ENCODE data around the gene WDR41.
"Not testable (repeated sequence)": the region's sequence is repeated elsewhere in the genome, so short reads cannot be mapped to it uniquely, and the experiment has no call there.

WDR41 gene, protein sequence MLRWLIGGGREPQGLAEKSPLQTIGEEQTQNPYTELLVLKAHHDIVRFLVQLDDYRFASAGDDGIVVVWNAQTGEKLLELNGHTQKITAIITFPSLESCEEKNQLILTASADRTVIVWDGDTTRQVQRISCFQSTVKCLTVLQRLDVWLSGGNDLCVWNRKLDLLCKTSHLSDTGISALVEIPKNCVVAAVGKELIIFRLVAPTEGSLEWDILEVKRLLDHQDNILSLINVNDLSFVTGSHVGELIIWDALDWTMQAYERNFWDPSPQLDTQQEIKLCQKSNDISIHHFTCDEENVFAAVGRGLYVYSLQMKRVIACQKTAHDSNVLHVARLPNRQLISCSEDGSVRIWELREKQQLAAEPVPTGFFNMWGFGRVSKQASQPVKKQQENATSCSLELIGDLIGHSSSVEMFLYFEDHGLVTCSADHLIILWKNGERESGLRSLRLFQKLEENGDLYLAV

DNA sequence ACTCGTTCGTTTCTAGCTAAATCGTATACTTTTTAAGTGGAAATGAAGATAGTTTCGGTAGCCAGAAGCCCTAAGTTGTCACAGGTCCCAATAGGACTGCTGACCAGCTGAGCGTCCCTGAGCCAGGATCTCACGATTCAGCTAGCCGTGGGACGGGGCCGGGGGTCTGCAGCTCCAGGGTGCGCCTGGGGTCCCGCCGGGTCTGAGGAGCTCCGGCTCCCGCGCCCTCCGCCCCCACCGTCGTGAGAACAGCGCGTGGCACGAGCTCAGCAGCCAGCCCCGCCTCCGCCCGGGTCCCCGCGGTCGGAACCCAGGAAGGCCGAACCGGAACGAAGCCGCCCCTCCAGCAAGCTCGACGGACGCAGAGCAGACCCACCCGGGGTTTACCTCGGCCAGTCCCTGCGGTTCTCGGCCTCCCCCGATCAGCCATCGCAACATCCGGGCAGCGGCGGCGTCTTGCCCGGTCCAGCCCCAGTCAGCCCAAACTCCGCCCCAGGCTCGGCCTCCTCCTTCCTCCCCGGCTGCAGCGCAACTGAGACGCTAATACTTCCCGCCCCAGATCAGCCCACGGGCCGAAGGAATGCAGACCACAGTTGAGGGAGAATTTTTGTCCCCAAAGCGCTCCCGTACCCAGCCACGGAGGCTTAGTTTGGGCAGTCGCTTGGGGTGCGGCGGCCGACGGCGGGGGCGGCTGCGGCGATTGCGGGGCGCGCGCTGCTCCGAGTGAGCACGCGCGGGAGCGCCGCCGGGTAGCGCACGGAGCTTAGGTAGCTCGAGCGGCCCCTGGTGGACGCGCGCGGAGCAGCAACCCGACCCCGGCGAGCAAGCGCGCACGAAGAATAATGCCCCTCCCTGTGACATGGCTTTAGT is at the start of gene WDR41:
WDR41 (minus strand) TSS at position 534 of the 870 bp plus-strand sequence; CDS start at position 438, 96 bp downstream.
- DNase-seq: peak; percentile 89

DNA sequence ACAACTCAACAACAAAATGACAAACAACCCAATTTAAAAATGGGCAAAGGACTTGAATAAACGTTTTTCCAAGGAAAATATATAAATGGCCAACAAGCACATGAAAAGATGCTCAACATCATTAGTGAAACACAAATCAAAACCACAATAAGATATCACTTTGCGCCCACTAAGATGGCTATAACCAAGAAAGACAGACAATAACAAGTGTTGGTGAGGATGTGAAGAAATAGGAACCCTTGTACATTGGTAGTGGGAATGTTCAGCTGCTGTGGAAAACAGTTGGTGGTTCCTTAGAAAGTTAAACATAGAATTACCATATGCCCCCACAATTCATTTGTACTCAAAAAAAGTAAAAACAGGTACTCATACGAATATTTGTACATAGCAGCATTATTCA is 39.2 kb upstream of the WDR41 start:
- DNase-seq: no peak

DNA sequence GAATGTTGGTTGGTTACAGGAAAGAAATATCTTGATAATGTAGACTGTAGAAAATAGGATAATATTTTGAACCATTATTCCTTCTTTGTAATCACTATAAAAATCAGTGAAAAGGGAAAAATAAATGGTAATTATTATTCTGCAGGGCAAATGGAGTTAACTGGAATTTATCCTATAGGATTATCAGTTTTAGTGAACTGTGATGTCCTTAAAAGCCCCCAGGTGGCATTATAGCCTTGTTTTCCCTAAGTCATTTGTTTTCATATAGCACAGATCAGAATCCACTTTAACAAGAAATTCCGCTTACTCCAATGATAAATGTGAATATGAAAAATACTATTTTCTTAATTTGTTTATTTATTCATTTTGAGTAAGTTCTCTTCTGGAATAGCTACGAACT is 26.2 kb upstream of the WDR41 start:
- no peak for DNase-seq

DNA sequence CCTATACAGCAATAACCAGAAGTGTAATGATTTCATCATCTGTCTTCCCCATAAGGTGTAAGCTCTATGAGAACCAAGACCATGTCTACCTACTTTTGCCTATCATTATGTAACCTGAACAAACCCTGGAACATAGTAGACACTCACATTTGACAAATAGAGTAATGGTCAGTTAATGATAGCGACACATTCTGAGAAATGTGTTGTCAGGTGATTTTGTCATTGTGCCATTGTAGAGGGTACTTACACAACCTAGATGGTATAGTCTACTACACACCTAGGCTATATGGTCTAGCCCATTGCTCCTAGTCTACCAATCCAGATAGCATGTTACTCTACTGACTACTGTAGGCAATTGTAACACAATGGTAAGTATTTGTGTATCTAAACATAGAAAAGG is 22.3 kb upstream of the WDR41 start:
- DNase-seq: no peak

DNA sequence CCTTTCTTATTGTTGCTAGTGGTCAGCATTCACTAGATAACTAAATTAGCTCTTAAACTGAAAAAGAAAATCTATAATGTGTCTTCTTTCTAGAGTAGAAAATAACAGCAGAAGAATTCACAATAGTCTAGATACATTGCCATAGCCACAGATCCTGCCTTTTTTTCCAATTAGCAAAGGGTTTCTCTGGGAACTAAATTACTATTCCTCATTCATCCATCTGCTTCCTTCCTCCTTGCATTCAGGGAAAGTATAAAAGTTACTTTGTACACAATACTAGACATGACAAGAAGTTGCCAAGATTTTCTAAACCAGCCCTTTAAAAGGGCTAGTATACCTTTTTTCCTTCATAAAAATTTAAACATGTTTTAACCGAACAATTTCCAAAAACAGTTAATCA is 21.2 kb upstream of the WDR41 start:
- DNase-seq: no peak

DNA sequence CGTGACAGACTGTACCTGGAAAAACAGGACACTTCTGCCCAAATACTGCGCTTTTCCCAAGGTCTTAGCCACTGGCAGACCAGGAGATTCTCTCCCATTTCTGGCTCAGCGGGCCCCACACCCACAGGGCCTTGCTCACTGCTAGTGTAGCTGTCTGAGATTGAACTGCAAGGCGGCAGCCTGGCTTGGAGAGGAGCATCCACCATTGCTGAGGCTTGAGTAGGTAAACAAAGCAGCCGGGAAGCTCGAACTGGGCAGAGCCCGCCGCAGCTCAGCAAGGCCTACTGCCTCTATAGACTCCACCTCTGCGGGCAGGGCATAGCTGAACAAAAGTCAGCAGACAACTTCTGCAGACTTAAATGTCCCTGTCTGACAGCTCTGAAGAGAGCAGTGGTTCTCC is 9.0 kb upstream of the WDR41 start:
- not testable (repeated sequence) for DNase-seq

DNA sequence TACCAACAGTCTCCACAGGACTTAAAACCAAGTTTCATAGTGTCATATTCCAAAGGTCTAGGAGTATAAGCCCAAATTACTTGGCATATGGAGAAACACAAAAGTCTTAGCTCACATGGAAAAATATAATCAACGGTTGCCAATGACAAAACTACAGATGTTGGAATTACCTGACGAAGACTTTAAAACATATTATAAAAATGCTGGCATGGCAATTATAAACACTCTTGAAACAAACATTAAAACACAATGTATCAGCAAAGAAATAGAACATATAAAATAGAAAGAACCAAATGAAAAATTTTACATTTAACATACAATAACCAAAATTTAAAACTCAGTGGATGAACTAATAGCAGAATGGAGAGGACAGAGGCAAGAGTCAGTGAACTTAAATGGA is 7.9 kb upstream of the WDR41 start:
- no peak for DNase-seq

DNA sequence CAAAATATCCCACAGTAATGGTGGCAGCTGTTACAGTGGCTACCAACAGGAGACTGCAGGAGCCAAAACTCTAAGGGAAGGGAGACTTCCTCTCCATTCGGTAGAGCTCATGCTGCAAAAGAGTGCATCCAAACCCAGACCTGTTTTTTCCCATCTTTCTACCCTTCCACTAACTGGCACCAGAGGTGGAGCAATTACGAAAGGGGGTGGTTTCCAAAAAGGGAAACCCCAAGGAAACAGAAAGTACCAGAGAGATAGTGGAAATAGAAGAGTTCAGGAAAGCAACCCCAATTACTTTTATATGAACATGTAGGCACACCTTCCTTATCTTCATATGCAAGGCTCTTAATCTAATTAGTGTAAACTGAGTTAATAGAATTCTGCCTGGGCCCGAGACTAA is 7.3 kb upstream of the WDR41 start:
- DNase-seq: no peak

DNA sequence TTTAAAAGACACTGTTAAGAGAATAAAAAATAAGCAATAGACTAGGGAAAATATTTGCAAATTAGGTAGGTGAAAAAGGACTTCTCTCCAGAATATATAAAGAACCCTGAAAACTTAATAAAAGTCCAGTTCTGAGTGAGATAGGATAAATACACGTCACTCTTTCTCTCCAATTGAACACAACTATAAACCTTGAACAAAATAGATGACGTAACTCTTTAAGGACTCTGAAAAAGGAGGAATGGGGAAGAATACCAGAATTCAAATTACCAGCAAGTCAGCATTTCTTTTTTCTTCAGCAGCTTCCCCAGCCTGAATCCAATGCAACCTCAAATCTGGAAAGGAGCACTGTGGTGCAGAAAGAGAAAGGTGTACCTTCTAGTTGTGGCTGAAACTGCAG is 6.8 kb upstream of the WDR41 start:
- DNase-seq: no peak

DNA sequence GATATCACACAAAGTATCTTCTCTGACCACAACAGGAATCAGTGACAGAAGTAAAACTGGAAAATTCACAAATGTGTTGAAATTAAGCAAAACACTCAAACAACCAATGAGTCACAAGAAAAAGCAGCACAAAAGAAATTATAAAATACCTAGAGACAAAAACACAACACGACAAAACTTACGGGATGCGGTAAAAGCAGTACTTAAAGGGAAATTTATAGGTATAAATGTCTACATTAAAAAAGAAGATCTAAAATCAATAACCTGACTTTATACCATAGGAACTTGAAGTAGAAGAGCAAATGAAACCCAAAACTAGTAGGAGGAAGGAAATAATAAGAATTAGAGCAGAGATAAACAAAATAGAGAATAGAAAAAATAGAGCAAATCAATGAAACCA is 2.8 kb upstream of the WDR41 start:
- no peak for DNase-seq

DNA sequence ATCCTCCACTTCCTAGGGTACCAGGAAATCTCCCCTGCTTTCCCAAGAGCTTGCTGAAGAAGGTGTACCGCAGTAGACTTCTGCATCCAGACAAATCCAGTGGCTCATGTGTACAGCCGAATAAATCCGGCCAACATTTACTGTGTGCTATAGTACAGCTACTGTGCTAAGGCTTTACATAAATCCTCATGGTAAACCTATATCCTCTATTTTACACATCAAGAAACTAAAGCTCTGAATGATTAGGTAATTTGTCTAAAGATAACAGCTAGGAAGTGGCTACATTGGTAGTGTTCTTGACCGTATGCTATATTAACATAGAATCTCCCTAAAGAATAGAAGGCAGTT is 511 bp upstream of the WDR41 start:
- no peak for DNase-seq

DNA sequence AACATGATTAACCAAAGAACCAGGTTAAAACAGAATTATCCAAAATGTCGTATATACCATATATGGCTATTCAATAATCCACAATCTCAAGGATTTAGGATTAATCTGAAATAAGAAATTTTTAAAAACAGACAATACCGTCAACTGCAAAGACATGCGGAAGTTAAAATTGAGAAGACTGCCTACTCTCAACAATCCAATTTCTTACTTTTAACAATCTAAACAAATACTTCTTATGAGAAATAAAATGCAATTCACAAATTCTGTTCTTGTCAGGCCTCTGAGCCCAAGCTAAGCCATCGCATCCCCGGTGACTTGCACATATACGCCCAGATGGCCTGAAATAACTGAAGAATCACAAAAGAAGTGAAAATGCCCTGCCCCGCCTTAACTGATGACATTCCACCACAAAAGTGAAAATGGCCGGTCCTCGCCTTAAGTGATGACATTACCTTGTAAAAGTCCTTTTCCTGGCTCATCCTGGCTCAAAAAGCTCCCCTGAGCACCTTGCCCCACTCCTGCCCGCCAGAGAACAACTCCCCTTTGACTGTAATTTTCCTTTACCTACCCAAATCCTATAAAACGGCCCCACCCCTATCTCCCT is 1.3 kb downstream of the WDR41 start:
- not testable (repeated sequence) for DNase-seq

DNA sequence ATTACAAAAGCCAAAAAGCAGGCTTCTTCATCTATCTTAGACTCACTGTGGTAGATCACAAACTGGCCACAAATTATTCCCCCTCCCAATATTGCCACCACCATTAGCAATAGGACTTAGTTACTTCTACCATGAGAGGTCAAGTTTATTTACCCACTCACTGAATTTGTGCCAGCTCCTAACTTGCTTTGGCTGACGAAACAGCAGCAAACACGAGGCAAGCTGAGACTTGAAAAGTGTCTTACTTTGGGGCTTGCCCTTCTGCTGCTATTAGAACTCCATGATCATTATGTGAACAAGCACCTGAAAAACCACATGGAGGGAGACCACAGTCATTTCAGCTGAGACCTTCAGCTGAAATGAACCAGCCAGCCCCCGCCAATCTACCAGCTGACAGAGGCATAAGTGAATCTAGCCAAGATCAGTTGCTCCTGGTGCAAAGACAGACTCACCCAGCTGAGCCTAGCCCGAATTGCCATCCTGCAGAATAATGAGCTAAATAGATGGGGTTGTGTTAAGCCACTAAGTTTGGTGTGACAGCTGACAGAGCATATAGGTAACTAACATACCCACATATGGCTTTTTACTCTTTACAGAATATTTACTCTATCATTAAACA is 5.7 kb downstream of the WDR41 start:
- no peak for DNase-seq

DNA sequence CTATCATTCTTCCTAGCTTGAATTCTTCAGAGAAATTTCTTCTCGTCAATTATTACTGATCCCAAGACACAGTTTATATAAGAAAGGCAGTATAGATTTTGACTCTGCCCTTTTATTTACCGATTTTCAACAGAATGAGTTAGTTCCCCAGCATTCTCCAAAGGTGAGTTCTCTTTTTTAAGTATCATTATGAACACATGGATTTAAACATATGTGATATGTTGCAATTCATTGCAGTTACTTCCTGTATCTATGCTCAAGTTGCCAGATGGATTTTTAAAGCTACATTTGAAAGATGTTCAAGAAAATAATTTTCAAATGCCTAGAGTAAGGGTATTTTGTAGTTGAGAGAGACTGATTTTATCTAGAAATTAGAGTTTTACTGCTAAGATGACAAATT is 8.4 kb downstream of the WDR41 start:
- no peak for DNase-seq

DNA sequence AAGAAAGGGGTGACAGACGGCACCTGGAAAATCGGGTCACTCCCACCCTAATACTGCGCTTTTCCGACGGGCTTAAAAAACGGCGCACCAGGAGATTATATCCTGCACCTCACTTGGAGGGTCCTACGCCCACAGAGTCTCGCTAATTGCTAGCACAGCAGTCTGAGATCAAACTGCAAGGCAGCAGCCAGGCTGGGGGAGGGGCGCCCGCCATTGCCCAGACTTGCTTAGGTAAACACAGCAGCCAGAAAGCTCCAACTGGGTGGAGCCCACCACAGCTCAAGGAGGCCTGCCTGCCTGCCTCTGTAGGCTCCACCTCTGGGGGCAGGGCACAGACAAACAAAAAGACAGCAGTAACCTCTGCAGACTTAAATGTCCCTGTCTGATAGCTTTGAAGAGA is 17.1 kb downstream of the WDR41 start:
- not testable (repeated sequence) for DNase-seq

DNA sequence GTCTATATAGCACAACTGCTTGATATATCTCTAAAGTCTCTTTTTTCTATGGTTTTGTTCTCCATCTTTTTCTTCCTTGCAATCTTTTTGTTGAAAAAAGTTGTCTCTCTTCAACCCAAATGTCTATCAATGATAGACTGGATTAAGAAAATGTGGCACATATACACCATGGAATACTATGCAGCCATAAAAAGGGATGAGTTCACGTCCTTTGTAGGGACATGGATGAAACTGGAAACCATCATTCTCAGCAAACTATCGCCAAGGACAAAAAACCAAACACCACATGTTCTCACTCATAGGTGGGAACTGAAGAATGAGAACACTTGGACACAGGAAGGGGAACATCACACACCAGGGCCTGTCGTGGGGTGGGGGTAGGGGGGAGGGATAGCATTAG is 23.2 kb downstream of the WDR41 start:
- not testable (repeated sequence) for DNase-seq

DNA sequence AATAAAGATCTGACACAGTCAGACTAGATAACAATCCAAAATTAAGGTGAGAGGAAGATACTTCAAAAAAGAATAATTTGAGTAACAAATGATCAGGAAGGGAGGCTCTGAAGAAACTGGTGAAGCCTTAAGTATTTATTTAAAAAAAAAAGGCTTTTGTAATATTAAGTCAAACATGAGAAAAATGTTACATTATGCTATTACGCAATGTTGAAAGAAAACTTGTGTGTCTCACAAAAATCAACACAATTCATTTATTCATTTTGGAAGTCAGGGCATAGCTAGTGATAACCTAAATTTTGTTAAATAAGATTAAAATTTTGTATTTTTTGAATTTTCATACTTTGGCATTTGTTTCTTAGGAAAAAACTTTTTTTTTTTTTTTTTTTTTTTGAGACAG is 28.2 kb downstream of the WDR41 start:
- DNase-seq: no peak

DNA sequence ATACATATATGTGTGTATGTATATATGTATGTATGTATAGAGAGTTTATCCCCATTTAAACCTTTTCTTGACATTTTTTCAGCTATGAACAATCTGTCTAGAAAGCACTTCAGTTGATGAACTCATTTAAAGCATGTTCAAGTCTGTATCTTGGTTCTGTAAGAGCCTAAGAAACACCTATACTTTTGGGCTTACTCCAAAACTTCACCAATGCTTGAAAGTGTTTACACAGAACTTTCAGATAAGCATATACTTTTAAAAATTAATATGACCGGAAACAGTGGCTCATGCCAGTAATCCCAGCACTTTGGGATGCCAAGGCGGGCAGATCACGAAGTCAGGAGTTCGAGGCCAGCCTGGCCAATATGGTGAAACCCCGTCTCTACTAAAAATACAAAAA is 30.8 kb downstream of the WDR41 start:
- DNase-seq: no peak

DNA sequence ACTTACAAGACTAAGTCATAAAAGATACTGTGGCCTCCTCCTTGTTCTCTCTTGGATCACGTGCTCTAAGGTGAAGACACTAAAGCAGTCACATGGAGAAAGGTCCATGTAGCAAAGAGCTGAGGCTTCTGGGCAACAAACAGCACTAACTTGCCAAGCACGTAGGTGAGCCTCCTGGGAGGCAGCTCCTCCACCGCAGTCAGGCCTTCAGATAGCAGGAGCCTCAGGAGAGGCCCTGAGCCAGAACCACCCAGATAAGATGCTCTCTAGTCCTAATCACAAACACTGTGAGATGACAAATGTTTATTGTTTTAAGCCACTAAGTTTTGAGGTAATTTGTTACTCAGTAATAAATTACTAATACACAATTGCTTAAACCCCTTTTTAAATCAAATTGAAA is 38.0 kb downstream of the WDR41 start:
- no peak for DNase-seq

DNA sequence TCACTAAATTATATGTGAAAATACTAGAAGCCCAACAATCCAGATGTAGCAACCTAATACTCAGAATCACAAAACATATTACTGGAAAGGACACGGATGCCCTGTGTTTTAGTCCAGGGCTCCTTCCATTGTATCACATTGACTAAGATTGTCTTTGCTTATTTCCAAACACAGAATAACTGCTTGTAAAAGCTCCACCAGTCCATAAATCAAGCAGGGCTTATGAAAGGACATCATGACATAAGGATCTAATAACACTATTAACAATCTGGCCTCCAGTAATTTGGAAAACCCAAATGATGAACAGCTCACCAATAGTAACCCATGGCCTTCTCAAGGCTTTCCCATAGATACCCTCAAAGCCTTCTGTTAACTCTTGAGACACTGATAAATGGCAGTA is 39.8 kb downstream of the WDR41 start:
- no peak for DNase-seq

DNA sequence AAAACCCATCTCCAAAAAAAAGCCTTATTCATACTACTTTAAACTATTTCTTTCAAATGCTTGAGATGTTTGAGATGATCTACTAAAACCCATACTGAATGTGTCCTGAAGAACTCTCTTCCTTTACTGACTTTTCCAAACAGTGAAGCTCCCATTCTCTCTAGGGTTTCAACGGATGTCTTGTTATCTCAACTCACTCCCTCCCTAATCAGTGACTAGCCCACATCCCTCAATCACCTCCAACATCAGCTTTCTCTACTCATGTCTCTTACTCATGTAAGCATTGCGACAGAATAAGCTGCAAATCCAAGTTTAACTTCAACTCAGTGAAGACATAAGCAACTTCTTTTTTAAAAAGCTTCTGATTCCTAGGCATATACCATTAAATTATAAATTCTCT is 42.1 kb downstream of the WDR41 start:
- no peak for DNase-seq

DNA sequence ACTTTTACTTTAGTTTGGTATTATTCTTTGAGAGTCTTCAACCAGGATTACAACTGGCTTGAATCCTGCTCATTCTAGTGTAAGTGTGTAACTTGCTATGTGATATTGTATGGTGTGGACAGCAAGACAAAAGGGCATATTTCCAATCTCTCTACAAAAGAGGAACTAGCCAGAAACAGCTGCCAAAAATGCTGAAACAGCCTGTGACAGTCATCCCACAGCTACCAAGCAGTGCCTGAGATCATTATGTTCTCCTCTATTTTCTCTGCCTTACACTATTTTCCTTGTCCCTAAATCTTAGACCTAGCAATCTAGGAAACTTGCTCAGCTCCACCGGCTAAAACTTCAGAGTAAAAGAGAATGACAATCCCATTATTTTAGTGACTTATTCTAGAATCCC is 42.8 kb downstream of the WDR41 start:
- DNase-seq: no peak

DNA sequence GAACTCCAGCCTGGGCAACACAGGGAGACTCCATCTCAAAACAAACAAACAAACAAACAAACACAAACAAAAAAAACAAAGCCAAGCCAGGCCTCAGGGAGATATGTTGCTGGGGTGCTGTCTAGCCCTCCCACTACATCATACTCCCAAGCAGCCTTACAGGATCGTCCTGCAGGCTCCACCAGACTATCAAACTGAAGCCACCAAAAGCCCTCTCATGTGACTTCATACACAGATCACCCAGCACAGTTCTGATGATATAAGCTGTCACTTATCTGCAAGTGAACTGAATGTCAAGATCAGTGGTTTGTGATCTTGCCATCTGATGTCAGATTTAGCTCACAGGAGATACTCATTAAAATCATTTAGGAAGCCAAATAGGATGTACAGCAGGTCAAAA is 43.3 kb downstream of the WDR41 start:
- DNase-seq: no peak
